ENCODE measurements around the gene SP8. TPM values are rescaled to one million over a fixed set of nuclear protein-coding genes. Genes with fewer than 3 reads are reported as not detected.

SP8 gene
- total and polyA plus RNA-seq, 4 donors = not detected

DNA sequence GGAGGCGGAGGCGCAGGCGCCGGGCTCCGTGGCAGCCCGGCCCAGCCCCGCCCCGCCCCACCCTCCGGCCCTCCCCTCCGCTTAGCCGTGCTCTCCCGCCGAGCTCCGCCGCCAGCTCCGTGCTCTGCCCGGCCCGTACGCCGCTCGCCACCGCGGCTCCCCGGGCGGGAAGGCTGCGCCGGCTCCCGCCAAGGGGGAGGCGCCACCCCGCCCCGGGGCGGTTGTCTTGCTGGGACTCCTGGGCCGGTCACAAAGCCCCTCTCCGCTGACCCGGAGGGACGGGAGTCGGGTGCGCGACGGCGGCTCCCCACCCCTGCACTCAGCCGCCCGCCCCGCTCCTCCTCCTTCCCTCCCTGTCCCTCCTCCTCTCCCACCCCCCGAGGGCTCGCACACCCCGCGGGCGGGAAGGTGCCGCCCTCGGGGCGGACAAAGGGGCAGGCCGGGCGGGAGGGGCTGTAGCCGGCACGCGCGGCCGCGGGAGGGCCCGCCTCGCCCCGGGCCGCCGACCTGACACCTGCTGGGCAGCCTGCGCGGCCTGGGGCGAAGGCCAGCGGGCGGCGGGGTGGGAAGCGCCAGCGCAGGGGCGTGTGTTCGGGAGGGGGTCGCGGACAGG is 11.5 kb upstream of the SP8 start:
- 2% methylated on average over 77 of the region's 77 CpGs for WGBS
- H3K27me3 ChIP-seq (ENCODE audit: control insufficient read depth in 4 of 4, insufficient read depth in 4 of 4, low read length in 3 of 4) = peaks cover 5 to 34% (median 21%) of the 10 kb centered on the region in 4 donors
- H3K9me3 ChIP-seq (ENCODE audit: control insufficient read depth in 4 of 4, low read length in 3 of 4) = peaks cover 0 to 2% (median under 1%) of the 10 kb centered on the region in 4 donors
- TF ChIP-seq TAF1 (conservative IDR thresholded peaks at IDR 0.05) (no peak), HNF4A (conservative IDR thresholded peaks at IDR 0.05) (no peak), JUND (IDR thresholded peaks at IDR 0.05) (no peak), FOXA2 (IDR thresholded peaks at IDR 0.05) (no peak), HNF4G (IDR thresholded peaks at IDR 0.05) (no peak), GABPA (IDR thresholded peaks at IDR 0.05 in 1 of 2, conservative IDR thresholded peaks at IDR 0.05 in 1 of 2) (no peak), RAD21 (IDR thresholded peaks at IDR 0.05) (no peak), NR2F2 (IDR thresholded peaks at IDR 0.05) (no peak), YY1 (IDR thresholded peaks at IDR 0.05) (no peak)
- TF ChIP-seq, protein P1, sequence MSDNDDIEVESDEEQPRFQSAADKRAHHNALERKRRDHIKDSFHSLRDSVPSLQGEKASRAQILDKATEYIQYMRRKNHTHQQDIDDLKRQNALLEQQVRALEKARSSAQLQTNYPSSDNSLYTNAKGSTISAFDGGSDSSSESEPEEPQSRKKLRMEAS (IDR thresholded peaks at IDR 0.05) = no peak
- TF ChIP-seq, protein P2, sequence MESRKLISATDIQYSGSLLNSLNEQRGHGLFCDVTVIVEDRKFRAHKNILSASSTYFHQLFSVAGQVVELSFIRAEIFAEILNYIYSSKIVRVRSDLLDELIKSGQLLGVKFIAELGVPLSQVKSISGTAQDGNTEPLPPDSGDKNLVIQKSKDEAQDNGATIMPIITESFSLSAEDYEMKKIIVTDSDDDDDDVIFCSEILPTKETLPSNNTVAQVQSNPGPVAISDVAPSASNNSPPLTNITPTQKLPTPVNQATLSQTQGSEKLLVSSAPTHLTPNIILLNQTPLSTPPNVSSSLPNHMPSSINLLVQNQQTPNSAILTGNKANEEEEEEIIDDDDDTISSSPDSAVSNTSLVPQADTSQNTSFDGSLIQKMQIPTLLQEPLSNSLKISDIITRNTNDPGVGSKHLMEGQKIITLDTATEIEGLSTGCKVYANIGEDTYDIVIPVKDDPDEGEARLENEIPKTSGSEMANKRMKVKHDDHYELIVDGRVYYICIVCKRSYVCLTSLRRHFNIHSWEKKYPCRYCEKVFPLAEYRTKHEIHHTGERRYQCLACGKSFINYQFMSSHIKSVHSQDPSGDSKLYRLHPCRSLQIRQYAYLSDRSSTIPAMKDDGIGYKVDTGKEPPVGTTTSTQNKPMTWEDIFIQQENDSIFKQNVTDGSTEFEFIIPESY (IDR thresholded peaks at IDR 0.05) = no peak
- TF ChIP-seq, protein P3, sequence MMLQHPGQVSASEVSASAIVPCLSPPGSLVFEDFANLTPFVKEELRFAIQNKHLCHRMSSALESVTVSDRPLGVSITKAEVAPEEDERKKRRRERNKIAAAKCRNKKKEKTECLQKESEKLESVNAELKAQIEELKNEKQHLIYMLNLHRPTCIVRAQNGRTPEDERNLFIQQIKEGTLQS (IDR thresholded peaks at IDR 0.05) = no peak
- no peak for DNase-seq (ENCODE audit: low spot score)
- H3K27ac ChIP-seq (ENCODE audit: low read depth in 1 of 2, low read length in 2 of 2) = no peak overlapping the region
- H3K4me3 ChIP-seq (ENCODE audit: low read depth in 1 of 3, low read length in 3 of 3) = peak overlapping the region; percentile 41 to 74 (median 44)
- no peak overlapping the region for H3K9ac ChIP-seq (ENCODE audit: low read depth in 1 of 2, low read length in 2 of 2)
- H3K36me3 ChIP-seq (ENCODE audit: control insufficient read depth in 4 of 4, insufficient read depth in 3 of 4, low read depth in 1 of 4, low read length in 3 of 4) = no peaks in the 10 kb centered on the region
- H3K4me1 ChIP-seq (ENCODE audit: control insufficient read depth in 4 of 4, insufficient read depth in 4 of 4, low read length in 3 of 4) = peaks cover 10 to 13% (median 12%) of the 10 kb centered on the region in 4 donors

DNA sequence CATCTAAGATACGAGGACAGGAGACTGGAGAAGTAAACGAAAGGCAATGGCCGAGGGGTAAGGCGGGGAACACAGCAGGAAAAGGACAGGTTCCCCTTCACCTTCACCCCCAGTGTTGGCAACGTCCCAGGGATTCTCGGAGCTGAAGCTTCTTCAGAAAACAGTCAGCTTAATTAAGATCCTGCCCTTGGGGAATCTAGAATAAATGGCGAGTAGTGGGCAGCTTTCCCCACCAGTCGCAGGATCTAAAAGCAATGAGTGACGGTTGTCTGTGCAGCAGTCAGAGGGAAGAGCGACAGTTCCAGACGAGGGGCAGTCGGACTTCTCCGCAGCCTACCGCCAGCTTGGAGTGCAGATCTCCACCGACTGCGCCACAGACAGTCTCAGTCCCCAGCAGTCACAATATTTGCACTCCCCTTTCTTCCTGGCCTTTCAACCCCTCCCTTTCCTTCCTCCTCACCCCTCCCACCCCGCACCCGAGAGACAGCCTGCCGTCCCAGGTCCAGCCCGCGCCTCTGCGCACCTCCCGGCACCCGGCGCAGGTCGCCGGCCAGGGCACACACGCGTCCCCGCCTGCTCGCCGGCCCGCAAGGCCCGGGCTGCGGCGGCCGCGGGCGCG is 10.9 kb upstream of the SP8 start:
- H3K36me3 ChIP-seq (ENCODE audit: control insufficient read depth in 4 of 4, insufficient read depth in 3 of 4, low read depth in 1 of 4, low read length in 3 of 4) = no peaks in the 10 kb centered on the region
- peaks cover 10 to 13% (median 12%) of the 10 kb centered on the region in 4 donors for H3K4me1 ChIP-seq (ENCODE audit: control insufficient read depth in 4 of 4, insufficient read depth in 4 of 4, low read length in 3 of 4)
- DNase-seq (ENCODE audit: low spot score) = no peak
- TF ChIP-seq HNF4G (IDR thresholded peaks at IDR 0.05) (no peak), SP1 (IDR thresholded peaks at IDR 0.05) (no peak), FOXA1 (IDR thresholded peaks at IDR 0.05) (no peak), HNF4A (conservative IDR thresholded peaks at IDR 0.05) (no peak), FOXA2 (IDR thresholded peaks at IDR 0.05) (no peak), TAF1 (conservative IDR thresholded peaks at IDR 0.05) (no peak), RAD21 (IDR thresholded peaks at IDR 0.05) (no peak), JUND (IDR thresholded peaks at IDR 0.05) (no peak), NR2F2 (IDR thresholded peaks at IDR 0.05) (no peak), GABPA (IDR thresholded peaks at IDR 0.05 in 1 of 2, conservative IDR thresholded peaks at IDR 0.05 in 1 of 2) (no peak), RXRA (IDR thresholded peaks at IDR 0.05) (no peak), YY1 (IDR thresholded peaks at IDR 0.05) (no peak), EGR1 (IDR thresholded peaks at IDR 0.05; ENCODE audit: low read depth in 2 of 2) (no peak)
- TF ChIP-seq, protein P2 (IDR thresholded peaks at IDR 0.05) = no peak
- TF ChIP-seq, protein P4, sequence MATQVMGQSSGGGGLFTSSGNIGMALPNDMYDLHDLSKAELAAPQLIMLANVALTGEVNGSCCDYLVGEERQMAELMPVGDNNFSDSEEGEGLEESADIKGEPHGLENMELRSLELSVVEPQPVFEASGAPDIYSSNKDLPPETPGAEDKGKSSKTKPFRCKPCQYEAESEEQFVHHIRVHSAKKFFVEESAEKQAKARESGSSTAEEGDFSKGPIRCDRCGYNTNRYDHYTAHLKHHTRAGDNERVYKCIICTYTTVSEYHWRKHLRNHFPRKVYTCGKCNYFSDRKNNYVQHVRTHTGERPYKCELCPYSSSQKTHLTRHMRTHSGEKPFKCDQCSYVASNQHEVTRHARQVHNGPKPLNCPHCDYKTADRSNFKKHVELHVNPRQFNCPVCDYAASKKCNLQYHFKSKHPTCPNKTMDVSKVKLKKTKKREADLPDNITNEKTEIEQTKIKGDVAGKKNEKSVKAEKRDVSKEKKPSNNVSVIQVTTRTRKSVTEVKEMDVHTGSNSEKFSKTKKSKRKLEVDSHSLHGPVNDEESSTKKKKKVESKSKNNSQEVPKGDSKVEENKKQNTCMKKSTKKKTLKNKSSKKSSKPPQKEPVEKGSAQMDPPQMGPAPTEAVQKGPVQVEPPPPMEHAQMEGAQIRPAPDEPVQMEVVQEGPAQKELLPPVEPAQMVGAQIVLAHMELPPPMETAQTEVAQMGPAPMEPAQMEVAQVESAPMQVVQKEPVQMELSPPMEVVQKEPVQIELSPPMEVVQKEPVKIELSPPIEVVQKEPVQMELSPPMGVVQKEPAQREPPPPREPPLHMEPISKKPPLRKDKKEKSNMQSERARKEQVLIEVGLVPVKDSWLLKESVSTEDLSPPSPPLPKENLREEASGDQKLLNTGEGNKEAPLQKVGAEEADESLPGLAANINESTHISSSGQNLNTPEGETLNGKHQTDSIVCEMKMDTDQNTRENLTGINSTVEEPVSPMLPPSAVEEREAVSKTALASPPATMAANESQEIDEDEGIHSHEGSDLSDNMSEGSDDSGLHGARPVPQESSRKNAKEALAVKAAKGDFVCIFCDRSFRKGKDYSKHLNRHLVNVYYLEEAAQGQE (IDR thresholded peaks at IDR 0.05) = no peak
- TF ChIP-seq, protein P1 (IDR thresholded peaks at IDR 0.05) = no peak
- TF ChIP-seq, protein P3 (IDR thresholded peaks at IDR 0.05) = no peak
- TF ChIP-seq, protein P5, sequence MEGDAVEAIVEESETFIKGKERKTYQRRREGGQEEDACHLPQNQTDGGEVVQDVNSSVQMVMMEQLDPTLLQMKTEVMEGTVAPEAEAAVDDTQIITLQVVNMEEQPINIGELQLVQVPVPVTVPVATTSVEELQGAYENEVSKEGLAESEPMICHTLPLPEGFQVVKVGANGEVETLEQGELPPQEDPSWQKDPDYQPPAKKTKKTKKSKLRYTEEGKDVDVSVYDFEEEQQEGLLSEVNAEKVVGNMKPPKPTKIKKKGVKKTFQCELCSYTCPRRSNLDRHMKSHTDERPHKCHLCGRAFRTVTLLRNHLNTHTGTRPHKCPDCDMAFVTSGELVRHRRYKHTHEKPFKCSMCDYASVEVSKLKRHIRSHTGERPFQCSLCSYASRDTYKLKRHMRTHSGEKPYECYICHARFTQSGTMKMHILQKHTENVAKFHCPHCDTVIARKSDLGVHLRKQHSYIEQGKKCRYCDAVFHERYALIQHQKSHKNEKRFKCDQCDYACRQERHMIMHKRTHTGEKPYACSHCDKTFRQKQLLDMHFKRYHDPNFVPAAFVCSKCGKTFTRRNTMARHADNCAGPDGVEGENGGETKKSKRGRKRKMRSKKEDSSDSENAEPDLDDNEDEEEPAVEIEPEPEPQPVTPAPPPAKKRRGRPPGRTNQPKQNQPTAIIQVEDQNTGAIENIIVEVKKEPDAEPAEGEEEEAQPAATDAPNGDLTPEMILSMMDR (IDR thresholded peaks at IDR 0.05; ENCODE audit: low read depth, low read length, missing input control) = no peak
- peak overlapping the region in 2 of 3 donors; percentile 68 to 74 for H3K4me3 ChIP-seq (ENCODE audit: low read depth in 1 of 3, low read length in 3 of 3)
- peaks cover 7 to 40% (median 25%) of the 10 kb centered on the region in 4 donors for H3K27me3 ChIP-seq (ENCODE audit: control insufficient read depth in 4 of 4, insufficient read depth in 4 of 4, low read length in 3 of 4)
- no peak overlapping the region for H3K9ac ChIP-seq (ENCODE audit: low read depth in 1 of 2, low read length in 2 of 2)
- H3K27ac ChIP-seq (ENCODE audit: low read depth in 1 of 2, low read length in 2 of 2) = no peak overlapping the region
- peaks cover 0 to 3% (median 1%) of the 10 kb centered on the region in 4 donors for H3K9me3 ChIP-seq (ENCODE audit: control insufficient read depth in 4 of 4, low read length in 3 of 4)
- 2% methylated on average over 40 of the region's 40 CpGs for WGBS
